HG03280 (cell line): ENCODE data around the gene SNX9.
"Not testable (repeated sequence)": the region's sequence is repeated elsewhere in the genome, so short reads cannot be mapped to it uniquely, and the experiment has no call there.

Experiments
- ATAC-seq: cut with Tn5 transposase; IDR thresholded peaks from one replicate; pipeline ENCODE4 v1.9.1; 2021; ENCODE audit warnings: mild to moderate bottlenecking, moderate library complexity; ENCODE audit not compliant: unreplicated experiment

SNX9 gene

DNA sequence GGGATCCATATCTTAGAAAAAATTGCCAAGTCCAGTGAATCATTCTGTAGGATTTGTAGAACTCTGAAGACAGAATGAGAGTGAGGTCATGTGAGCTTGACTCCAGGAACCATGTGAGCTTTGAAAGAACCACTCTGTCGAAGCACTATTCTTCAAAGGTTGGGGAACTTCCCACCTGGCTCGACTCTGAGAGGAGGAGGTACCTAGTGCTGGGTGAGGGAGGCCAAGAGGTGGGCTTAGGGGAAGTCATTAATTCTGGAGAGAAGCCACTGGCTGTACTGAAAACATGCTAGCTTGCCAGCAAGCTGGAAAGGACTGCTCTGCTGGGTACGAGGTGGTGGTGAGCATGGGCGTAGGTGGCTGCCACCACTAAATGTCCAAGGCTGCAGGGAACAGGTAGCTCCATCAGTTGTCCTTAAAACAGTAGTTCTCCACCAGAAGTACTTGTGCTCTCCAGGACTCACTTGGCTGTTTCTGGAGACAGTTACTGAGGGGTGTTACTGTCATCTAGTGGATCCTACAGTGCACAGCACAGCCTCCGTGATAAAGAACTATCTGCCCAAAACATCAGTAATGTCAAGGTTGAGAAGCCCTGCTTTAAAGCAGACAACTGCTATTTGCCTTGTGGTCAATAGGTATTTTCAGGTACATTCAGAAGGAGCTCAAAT lies 124.0 kb downstream of the SNX9 start:
- ATAC-seq = no peak

DNA sequence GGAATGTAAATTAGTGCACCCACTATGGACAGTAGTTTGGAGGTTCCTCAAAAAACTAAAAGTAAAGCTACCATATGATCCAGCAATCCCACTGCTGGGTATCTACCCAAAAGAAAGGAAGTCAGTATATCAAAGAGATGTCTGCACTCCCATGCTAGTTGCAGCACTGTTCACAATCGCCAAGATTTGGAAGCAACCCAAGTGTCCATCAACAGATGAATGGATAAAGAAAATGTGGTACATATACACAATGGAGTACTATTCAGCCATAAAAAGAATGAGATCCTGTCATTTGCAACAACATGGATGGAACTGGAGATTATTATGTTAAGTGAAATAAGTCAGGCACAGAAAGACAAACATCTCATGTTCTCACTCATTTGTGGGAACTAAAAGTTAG lies 127.9 kb downstream of the SNX9 start:
- ATAC-seq = not testable (repeated sequence)

DNA sequence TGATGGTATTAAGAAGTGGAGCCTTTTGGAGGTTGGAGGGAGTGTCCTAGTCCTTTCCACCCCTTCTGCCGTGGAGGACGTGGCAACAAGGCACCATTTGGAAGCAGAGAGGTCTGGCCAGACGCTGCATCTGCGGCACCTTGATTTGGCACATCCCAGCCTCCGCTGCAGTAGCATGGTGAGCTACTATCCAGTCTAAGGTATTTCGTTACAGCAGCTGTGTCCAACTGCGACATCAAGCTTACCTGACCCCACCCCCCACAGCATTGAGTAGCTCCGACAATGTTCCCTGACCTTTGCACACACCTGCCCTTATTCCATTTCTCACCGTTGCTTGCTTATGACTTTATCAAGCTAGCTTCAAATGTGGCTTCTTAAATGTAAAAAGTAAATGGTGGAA lies 128.8 kb downstream of the SNX9 start:
- ATAC-seq = no peak

DNA sequence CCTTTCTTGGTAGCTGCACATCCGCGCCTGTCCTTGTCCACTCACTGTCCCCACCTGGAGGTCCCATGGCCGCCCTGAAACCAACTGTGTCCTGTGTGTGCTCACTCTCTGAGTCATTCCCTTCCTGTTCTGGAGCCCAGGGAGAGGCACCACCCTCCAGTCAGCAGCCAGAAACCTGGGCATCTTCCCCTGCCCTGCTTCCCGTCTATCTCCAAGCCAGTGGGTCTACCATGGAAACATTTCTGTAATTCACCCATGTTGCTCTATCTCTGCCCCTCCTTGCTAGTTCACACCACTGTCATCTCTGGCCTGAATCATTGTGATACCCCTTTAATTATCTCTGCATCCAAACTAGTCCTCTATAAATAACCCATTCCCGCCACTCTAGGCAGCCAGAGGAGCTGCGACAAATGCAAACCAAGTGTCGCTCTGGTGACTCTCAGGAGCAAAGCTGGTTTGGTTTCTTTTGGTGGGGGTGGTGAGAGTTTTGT lies 129.9 kb downstream of the SNX9 start:
- ATAC-seq = no peak

DNA sequence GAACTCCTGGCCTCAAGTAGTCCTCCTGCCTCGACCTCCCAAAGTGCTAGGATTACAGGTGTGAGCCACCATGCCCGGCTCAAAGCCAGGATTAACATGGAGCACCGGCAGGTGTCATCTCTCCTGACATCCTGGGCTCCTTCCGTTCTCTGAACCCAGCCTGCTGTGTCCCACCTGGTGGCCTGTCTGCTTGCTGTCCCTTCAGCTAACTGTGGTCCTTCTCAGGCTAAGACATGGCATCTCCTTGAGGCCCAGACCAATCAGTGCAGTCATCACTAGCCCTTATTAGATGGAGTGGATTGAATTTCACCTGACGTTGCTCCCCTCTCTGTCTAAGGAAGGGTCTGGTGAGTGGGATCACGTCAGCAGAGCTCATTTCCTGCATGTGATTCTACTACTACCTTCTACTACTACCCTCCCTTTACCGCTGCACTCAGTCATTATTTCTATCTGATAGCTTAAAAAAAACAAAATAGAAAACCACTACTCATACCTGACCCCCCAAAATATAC lies 130.6 kb downstream of the SNX9 start:
- ATAC-seq = no peak

DNA sequence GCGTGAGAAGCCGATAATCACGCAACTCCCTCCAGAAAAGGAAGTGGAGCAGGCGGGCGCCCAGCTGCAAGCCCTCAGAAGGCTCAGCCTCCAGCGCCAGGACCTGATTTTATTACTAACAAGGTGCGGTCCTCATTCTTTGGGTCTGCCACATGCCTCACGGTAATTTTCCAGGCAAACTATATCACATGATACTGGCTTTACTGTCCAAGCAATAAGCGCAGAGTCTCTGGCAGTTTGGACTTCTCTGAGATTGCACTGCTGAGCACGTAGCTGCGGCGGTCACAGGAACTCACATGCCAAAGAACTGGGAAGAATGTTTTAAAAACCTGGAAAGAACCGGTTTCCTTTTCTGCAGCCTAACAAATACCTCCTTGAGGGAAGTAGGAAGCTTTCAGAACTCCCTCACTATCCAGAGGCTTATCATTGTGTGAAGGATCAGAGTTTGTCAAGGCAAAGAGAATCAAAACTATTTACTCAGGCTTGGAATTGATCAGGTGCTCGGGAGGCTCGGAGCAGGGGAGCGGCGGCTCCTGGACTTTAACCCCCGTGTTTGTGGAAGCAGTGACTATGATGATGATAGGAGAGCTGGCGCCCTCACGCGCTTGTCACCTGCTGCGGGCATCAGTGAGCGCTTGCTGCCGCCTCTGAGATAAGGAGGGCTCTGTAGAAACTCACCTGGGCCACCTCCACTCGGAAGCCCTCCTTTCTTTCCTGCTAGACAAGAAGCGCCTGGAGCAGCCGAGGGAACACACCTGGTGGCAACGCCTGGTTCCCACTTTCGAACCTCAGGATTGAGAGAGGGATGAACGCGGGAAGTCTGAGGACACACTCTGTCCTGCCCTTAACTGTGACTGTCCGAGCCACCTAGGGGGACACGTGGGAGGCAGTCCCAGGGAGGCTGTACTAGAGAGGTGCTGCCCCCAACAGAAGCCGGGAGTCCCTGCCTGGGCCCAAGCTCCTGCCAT lies 131.4 kb downstream of the SNX9 start:
- no peak for ATAC-seq

DNA sequence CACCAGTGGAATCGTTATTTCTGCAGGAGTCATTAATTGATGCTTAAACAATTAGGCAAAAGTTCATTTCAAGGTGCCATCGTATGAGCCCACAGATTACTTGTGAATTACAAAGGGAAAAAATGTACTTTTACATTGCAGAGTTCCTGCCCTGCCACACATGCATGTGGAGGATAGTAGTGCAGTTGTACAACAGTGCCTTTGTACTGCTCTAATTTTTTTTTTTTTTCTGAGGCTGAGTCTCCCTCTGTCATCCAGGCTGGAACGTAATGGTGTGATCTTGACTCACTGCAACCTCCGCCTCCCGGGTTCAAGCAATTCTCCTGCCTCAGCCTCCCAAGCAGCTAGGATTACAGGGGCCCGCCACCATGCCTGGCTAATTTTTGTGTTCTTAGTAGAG lies 132.6 kb downstream of the SNX9 start:
- no peak for ATAC-seq

DNA sequence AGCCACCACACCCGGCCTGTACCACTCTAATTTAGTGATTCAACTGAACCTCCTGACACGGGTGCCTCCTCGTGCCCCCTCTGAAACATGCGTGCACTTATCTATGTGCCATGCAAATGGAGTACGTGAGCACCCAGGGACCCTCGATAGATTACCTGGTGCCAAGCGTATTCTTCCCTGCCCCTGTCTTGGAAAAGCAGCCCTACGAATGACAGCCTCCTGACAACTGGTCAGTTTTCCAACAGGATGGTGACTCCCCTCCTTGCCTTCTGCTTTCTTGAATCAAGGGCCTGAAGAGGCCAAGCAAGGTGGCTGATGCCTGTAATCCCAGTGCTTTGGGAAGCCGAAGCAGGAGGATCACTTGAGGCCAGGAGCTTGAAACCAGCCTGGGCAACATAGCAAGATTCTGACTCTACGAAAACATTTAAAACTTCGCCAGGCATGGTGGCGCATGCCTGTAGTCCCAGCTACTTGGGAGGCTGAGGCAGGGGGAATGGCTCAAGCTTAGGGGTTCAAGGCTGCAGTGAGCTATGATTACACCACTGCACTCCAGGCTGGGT lies 133.2 kb downstream of the SNX9 start:
- no peak for ATAC-seq

DNA sequence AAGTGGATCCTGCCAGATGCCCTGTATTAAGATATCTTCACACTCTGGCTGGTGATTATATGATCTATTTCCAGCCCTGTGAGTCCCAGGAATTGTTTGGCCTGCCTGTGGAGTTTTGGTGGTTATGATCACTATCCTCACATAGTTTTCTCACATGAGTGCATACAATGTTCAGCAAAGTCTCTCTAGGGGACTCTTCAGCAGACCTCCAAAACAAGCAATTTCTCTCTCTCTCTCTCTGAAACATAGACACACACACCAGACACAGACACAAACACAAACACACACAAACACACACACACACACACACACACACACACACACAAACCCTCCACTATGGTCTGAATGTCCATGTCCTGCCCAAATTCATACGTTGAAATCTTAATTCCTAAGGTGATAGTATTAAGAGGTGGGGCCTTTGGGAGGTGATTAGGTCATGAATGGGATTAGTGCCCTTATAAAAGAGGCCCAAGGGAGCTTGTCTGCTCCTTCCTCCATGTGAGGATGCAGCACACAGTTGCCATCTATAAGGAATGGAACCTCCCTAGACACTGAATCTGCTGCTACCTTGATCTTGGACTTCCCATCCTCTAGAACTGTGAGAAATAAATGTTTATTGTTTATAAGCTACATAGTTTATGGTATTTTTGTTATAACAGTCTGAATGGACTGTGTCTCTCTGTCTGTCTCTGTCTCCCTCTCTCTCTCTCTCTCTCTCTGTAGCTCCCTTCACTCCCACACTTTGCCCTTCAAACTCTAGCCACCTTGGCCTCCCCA lies 136.6 kb downstream of the SNX9 start:
- ATAC-seq = no peak

DNA sequence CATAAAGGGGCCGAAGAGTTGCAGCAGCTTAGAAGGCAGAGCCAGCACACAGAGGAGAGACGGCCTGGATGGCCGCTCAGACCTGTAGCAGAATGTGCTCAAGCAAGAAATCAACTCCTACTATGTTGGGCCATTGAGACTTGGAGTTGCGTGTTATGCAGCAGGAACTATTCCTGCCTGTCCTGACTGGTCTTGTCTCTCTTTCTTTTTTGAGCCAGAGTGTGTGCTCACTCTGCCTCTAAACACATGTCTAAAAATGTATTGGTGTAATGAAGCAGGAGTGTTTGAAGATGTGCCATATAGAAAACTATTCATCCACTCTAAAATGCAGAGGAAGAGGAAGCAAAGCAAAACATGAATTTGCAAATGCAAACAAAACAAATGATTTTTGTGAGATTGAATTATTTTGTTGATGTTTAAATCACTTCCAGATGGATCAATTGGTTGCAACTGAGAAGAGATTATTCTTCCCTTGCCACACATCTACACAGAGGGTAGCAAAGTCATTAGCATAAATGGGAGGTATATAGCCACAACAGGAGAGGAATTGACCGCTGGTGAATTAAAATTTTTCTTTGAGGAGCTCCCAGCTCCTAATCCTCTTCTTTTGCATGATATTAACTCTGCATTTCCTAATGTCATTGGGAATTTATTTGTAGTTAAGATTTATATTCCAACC lies 138.2 kb downstream of the SNX9 start:
- ATAC-seq = no peak

DNA sequence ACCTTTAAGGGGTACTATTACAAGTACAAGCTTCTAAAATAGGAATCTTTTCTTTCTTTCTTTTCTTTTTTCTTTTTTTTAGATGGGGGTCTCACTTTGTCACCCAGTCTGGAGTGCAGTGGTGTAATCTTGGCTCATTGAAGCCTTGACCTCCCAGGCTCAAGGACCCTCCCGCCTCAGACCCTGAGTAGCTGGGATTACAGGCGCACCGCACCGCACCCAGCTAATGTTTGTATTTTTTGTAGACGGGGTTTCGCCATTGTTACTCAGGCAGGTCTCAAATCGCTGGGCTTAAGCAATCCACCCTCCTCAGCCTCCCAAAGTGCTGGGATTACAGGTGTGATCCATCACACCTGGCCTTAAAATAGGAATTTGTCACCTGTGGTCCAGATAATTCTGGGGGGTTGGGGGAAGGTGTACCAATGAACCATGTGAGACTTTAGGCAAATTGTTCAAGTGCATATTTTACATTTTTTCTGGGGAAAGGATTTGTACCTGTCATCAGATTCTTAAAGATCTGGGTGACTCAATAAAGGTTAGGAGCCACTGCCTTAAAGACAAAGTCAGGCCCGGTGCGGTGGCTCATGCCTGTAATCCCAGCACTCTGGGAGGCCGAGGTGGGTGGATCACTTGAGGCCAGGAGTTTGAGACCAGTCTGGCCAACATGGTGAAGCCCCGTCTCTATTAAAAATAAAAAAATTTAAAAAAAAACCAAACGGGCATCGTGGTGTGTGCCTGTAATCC lies 139.0 kb downstream of the SNX9 start:
- ATAC-seq = no peak

DNA sequence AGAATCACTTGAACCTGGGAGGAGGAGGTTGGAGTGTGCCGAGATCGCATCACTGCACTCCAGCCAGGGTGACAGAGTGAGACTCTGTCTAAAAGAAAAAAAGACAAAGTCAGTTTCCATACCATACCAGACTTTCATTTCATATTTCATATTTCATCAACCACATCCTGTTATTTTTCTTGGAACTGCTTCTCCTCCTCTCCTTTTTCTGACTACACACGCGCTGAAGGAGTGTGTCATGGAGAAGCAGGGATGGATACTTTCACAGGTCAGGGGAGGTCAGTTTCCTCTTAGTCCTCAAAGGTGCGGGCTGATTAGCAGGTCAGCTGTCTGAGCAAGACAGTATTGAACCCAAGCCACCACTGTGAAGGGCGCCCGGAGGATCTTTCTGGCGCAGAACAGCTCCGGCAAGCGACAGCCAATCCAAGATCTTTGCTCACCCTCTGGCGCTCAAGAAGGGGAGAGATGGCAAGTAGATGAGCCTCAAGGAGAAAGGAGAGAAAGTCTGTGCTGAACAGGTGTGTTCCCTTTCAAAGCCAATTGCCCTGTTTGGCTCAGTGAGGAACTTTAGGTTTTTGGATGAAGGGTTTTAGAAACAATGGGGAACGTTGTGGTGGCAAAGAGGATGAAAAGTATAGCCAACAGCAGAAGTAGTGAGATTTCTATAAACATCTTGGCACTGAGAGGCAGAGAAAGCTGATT lies 139.7 kb downstream of the SNX9 start:
- ATAC-seq = no peak

DNA sequence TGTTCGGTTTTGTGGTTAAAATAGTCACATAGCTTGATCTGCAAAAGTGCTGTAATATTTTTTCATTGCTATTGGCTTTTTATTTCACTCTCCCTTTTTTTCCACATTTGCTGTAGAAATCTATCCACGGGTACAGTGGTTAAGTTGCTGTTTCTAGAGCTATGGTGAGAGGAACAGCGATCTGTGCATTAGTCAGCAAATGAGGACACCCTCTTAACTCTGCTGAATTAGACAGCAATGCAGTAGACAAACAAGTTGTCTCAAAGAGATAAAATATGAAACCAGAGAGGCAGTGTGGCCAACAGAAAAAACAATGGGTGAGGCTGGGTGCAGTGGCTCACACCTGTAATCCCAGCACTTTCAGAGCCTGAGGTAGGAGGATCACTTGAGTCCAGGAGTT lies 141.1 kb downstream of the SNX9 start:
- no peak for ATAC-seq

DNA sequence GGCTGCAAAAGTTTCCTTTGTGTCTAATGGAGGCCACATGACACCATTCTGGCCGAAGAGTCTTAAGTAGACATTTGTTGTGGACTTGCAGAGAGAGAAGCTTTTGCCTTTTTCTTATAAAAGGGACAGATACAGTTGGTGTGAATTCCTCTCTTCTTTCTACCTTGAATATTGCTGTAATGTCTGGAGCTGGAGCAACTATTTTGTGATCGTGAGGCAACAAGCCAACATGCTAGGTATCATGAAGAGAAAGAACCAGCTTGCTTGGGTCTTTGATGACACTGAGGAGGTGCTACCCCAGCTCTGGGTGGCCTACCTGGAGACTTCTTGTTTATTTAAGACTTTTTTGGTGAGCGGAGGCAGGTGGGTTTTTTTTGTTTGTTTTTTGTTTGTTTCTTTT lies 142.3 kb downstream of the SNX9 start:
- no peak for ATAC-seq

DNA sequence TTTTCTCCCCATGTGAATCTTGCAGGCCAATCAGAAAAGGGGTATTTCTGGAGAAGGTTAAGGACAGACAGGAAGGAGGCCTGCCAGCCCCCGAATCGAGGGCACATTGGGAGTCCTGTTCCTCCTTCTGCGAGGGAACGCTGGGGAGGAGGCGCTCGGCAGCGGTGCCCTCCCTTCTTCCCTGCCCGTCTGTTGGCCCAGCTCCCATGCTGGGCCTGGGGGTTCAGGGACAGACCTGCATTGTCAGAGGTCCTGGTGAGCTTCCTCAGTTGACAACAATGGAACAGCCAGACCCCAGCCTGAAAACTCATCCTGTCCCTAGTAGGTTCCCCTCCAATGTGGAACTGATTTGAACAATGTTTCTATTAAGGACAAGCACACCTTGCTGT lies 143.5 kb downstream of the SNX9 start:
- ATAC-seq = no peak

DNA sequence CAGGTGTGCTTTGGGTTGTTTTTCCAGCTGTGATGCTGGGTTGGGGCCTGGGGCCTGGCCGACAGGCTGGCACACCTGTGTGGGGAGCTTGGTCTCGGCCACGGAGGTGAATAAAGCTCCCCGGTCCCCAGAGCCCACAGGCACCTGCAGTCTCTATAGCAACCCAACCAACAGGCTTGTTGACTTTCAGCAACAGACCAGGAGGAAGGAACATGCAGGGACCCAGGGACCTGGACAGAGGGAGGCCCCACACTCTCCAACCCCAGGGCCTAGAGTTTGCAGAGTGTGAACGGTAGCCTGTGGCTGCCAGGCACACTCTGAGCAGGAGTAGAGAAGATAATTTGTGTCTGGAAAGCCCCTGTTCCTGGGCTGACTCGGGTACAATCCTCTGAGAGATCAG lies 144.0 kb downstream of the SNX9 start:
- ATAC-seq = no peak

DNA sequence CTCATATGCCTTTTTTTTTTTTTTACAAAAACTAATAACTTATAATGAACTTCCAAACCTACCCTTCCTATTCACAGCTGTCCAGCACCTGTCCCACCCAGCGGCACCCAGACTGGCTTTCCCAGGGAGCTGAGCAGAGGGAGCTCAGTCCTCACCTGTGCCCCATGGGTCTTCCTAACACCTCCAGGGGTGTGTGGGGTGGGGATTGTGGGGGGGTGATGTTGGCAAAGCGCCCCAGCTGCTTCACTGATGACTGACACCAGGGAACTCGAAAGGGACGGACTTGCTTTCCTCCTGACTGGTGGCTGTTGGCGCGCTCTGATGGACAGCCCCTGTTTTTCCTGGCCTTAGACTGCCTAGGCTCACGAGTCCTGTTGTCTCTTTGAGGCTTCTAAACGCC lies 144.4 kb downstream of the SNX9 start:
- no peak for ATAC-seq

DNA sequence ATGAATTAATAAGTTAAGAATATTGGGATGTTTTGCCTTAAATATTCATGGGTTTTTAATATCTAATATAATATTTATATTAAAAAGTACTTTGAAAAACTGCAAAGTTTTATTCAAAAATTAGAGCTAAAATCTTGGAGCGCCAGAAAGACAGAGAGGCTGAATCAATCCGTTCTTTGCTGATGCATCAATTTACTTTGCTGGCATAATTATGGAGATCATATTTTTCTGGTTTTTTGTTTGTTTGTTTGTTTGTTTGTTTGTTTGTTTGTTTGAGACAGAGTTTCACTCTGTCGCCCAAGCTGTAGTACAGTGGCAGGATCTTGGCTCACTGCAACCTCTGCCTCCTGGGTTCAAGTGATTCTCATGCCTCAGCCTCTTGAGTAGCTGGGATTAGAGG lies 149.1 kb downstream of the SNX9 start:
- ATAC-seq = not testable (repeated sequence)

DNA sequence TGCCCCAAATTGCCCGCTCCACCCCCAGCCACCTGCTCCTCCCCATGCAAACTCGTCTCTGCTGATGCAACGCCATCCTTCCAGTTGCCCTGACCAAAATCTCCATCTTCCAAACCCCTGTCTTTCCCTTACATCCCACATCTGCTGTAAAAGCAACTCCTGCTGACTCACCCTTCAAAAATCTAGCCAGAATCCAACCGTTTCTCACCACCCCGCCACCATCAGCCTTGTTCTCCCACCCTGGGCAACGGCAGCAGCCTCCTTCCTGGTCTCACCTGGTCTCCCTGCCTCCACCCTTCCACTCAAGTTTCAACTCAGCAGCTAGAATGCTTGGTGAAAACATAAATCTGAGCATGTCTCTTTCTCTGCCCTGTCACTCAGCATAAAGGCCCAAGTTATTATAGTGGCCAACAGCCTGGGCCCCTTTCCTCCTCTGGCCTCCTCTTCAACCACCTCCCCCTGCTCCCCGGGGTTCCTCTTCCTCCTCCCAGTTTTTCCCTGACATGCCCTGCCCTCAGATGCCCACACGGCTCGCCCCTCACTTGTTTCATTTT lies 151.4 kb downstream of the SNX9 start:
- no peak for ATAC-seq
